HG03159 (cell line): ENCODE results near the gene TMX4.

Experiments used
- ATAC-seq: cut with Tn5 transposase; IDR thresholded peaks from one replicate; pipeline ENCODE4 v1.9.1; 2021; ENCODE audit warnings: mild to moderate bottlenecking, moderate library complexity; ENCODE audit not compliant: unreplicated experiment

TMX4 gene

DNA sequence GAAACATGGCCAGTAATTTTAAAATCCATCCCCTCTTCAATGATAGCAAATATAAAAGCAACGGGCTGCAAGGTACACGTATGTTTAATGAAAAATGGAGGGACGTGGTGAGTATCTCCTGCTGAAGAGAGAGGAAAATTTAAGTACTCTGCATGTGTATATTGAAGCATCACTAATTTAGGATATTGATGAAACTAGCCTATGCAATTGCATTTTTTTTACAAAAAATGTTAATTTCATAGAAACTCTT lies 362 bp upstream of the TMX4 start:
- ATAC-seq, result no peak

DNA sequence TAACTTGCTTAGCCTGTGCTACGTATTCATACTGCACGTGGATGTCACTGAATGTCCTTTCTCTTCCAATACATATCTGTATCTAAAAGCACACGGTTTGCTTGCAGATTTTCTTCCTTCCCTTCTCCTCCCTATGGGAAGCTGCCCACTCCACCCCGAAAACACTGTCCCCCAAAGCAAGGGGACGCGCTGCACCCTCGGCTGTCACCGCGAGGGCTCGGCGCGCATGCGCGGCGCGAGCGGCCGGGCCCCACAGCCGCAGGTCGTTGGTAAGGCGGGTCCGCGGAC lies 659 bp downstream of the TMX4 start:
- peak; percentile 54 for ATAC-seq

DNA sequence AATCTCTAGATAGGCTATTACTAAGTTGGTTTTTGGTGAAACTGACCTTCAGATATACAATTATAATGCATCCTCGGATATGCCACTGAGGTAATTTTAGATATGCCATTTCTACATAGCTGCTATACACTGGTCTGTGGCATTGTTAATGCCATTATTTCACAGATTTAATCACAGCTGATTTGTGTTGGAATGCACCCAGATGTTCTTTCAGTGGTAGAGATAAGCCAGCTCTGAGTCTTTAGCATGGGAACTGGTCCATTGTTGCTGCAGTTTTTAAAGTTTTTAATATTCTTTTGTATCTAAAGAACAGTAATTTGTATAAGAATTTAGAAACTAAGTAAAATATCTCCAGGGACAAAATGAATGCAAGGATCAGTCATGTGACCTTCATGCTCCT lies 6.8 kb downstream of the TMX4 start:
- no peak for ATAC-seq

DNA sequence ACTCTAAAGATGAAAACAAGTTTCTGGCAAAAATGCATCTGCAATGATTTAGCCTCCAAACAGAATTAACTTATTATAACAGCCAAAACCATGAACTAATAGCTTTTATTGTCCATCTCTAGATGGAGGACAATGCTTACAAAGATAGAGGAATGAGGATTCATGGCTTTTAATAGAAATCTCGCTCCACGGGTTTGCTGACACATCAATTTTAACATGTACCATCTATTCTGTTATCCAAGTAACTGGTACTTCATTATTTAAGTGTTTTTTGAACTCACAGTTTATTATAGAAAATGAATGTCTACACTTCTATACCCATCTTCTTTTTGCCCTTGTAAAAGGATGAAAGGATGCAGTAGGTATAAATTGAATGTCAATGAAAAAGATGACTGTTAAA lies 10.8 kb downstream of the TMX4 start:
- ATAC-seq, result no peak

DNA sequence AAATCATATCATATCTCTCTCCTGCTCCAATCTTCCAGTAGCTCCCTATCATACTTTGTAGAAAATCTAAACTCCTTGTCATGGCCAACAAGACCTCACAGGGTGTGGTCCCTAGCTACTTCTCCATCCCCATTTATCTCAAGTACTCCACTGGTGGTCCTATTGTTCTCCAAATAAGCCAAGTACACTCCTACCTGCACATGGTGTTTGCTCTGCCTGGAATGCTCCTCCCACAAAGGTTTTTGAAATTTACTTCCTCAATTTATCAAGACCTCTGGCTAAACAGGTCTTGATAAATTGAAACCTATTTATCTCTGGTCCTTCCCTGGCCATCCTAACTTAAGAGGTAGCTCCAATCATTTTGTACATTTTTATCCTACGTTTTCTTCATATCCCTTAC lies 12.1 kb downstream of the TMX4 start:
- no peak for ATAC-seq

DNA sequence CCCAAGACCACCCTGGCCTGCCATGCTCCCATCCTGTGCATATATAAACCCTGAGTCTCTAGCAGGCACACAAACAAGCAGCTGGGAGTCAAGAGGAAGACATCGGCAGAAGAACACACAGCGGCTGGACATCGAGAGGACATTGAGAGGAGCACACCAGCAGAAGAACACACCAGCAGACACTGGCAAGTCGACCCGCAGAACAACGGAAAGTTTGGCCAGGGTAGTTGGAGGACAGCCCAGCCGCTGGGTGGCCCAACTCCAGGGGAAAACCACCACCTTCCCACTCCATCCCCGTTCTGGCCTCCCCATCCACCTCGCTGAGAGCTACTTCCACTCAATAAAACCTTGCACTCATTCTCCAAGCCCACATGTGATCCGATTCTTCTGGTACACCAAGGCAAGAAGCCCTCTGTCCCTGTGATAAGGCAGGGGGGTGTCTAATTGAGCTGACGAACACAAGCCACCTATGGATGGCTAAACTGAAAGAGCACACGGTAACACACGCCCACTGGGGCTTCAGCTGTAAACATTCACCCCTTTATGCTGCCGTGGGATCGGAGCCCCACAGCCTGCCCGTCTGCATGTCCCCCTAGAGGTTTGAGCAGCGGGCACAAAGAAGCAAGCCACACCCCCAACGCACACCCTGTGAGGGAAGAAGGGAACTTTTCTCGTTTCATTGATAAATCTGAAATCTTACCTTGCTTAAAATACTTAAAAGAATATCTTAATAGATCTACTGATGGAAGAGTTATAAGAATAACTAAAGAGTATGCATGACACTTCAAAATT lies 13.8 kb downstream of the TMX4 start:
- ATAC-seq, result no peak

DNA sequence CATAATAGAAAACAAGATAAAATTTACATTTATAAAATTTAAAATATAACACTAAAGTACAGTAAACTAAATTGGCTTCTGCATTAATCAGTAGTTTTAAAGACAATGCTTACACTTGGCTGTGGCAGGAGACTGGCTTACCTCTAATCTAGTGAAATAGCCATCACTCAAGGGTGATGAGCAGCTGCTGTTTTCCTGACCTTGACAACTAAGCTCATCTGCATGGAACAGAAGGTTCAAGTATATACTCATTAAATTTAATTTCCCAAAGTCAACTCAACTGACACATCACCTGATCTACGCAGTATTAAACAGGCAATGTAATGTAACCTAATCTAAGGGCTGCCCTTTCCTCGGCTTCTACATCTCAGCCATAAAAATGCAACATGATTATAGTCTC lies 14.5 kb downstream of the TMX4 start:
- no peak for ATAC-seq

DNA sequence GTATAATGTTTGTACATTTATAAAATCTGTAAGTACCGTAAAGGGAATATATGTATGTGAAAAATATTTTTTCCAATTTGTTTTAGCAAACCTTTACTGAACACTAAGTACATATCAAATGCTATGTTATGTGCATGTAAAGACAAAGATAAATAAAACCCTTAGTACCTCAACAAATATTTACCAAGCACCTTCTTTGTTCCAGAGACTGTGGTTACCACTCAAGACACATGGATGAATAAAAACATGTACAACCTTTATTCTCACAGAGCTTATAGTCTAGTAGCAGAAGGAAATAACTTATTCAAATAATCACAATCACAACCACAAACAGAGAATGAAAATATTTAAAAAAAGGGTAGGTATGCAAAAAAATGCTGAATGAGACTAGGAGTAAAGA lies 17.5 kb downstream of the TMX4 start:
- ATAC-seq, result no peak

DNA sequence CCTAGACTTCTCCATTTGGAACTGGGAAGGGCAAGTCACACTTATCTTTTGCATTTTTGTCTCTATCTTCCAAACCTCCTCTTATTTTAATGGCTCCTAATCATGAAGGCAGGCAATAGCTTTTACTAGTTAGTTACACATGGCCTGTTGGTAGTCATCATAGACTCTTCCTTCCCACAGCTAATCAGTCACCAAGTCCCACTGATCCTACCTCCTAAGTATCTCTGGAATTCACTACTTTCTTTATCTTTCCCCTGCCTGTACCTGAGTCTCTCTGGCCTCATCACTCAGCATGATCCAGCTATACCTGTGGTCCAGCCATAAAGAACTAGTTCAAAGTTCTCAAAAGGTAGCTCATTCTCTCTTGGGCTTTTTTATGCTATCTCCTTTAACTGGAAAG lies 18.8 kb downstream of the TMX4 start:
- ATAC-seq, result no peak

DNA sequence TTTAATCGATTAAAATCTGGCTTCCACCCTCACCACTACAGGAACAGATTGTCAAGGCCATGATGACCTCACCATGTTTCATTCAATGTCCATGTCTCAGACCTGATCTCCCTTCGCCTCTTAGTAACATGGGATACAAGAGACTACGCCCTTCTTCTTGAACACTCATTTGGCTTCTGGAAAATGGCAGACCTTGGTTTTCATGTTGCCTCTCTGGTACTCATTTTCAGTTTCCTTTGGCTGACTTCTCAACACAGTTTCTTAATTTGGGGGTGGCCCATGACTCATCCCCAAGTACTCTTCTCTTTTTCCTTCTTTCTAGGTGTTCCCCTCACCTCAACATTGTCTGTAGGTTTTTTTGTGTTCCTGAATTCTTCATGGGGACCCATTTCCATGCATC lies 22.7 kb downstream of the TMX4 start:
- no peak for ATAC-seq

DNA sequence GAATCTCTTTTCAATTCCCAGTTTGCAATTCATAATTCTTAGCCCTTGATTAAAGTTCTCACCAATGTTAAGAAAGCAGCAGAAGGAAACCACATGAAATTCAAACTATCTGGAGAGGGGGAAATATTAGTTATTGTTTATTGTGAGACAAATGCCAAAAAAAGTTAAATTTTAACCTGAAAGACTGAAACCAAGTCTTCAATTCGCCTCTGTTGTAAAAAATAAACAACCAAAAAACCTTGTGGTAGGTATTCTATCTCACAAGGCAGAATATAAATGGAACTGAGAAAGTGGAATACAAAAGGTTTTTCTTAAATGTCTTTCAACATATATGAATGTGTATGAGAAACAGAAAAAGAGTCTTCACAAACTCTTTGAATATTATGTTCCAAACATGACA lies 24.8 kb downstream of the TMX4 start:
- ATAC-seq, result peak; percentile 53

DNA sequence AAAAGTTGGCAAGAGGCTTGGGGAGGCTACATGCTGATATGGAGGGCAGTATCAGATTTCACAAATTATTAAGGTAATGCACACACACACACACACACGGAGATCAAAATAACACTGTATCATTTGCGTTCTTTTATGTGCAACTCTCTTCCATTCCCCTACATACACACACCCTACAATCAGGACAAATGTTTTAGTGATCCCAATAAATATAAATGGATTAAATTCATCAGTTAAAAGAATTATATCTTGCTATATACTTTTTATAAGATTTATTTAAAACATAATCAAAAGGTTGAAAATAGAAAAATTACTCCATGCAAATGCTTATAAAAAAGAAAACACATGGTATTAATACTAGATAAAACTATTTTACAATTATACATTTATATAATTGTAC lies 25.9 kb downstream of the TMX4 start:
- ATAC-seq, result no peak

DNA sequence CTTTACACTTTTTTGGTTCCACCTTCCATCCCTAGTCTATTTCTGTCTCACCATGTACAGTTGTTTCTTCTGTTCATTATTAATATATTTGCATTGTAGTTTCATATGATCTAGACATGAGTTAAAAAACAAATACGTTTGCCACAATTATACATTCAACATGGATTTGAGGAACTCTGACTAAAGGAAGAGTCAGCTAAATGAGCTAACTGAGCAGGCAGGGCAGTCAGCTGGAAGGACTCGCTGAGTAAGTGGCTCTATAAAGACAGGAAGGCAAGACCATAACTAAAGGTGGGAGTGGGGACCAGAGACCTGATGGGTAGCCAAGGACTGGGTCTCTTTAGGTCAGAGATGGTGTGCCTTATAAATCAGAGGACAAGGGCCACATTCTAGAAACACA lies 26.3 kb downstream of the TMX4 start:
- ATAC-seq, result no peak

DNA sequence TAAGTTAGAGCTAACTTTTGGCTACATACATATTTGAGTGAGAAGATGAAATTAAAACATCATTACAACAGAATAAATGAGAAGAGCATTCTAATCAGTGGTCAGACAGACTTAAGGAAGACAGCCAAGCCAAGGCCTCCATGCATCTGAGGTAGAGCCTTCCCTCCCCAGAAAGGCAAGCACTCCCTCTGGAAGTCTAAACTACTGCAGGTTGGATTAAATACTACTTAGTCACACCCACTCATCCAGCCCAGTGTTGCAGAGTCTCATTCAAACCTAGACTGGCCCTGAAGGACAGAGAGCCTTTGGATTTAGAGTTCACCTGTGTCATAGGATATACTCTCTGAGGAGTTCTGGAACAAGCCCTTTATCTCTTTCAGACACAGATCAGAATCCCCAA lies 29.2 kb downstream of the TMX4 start:
- no peak for ATAC-seq

DNA sequence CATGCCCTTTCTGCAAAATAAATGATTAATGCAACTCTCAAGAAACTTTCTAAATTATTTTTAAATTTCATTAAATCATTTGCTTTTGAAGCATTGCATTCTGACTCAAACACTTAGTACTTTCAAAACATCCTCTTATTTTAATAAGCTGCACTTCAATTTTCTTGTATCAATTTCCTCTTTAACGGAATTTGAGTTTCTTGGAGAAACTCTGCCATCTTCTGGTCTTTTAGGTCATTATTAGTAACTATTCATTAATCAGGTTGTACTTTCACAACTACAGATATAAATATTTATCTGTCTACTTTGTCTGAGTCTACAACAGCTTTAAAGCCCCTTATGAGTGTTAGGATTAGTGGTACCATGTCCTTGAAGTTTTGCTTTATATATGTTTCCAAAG lies 30.2 kb downstream of the TMX4 start:
- no peak for ATAC-seq

DNA sequence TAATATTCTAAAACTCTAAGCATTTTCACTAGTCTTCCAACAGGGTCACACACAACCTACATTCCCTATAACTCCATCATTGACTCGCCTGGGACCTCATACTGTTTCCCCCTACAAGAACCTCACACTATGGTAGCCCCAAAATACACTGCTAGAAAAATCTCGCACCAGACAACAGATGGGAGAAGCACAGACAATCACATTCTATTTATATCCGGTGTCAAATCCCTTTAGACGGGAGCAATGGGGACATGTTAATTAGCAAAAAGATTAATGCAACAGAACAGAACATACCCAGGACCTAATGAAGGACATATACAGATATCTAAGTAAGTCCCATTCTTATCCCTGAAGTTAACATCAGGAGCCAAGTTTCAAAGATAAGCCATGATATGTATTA lies 33.6 kb downstream of the TMX4 start:
- no peak for ATAC-seq

DNA sequence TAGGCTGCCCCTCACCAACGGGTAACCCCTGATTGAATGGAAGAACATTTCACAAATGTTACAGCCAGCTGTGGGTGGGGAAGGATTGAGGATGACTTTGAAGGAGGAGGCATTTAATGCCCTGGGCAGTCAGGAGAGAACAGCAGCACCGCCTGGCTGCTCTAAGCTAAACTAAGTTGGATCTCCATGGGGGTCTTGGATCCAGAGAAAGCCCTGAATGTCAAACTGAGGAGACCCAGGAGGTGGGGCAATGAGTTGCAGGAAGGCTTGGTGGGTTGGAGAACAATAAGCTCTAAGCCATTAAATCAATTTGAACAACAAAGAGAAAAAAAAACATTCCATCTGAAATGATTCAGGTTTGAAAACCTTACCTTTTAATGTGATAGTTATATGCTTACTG lies 35.4 kb downstream of the TMX4 start:
- no peak for ATAC-seq

DNA sequence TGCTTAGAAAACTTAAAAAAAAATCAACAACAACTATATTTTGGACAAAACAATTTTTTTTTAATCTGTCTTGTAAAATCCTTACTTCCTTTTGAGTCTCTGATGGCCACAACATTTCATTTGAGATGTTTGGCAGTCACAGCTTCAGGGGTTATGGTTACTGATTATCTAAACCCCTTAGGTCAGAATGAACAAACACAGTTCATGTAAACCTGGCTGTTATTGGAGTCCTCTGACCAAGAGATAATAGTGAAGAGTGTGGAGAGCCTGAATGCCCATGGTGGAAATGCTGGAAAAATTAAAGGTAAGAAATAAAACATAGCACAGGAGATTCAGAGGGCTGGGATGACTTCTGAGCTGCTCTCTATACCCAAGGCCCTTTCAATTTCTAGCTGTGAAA lies 38.2 kb downstream of the TMX4 start:
- ATAC-seq, result no peak

DNA sequence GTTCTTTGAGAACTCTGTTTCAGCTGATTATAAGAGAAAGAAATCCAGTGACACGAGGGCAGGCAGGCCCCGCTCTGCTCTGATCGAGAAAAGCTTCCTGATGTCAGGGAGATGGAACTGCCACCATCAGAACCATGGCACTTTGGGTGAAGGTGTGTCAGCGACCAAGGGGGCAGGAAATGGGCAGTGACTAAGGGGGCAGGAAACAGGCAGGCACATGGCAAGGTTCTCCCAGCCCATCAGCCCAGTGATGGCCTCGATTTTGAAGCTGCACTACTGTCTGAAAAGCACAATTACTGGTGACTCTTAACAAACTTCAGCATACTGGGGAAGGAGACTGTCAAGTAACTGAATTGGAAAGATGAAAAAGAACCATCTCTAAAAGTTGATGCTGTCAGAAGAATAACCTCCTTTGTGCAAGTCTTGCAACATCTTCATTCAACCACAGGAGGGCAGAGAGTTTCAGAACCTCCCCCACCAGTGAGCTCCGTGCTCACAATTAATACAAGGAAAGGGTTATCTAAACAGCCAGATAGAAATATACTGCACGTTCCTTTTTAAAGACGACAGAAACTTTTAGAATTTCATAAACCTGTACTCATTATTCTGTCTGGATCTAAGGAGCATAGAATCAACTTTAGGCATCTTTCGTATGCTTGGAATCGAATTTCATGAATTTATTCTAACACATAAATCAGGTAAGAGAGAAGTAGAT lies 39.1 kb downstream of the TMX4 start:
- ATAC-seq, result peak; percentile 69

DNA sequence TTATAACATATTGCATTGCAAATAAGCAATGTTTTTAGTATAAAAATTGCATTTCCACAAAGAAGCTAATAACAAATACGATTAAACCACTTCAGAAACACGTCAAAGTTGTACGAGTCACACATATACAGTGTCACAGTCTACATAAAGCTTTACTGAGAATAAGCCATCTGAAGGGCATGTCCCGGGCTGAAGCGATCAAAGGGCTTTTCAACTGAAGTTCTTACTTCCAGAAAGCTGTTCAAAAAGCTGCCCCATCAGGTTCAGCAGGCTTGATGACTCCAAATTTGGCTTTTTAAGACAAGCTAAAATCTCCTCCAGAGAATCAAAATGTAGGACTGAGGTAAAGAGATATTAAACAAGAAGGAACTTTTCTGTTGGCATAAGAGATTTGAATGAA lies 41.9 kb downstream of the TMX4 start:
- no peak for ATAC-seq

DNA sequence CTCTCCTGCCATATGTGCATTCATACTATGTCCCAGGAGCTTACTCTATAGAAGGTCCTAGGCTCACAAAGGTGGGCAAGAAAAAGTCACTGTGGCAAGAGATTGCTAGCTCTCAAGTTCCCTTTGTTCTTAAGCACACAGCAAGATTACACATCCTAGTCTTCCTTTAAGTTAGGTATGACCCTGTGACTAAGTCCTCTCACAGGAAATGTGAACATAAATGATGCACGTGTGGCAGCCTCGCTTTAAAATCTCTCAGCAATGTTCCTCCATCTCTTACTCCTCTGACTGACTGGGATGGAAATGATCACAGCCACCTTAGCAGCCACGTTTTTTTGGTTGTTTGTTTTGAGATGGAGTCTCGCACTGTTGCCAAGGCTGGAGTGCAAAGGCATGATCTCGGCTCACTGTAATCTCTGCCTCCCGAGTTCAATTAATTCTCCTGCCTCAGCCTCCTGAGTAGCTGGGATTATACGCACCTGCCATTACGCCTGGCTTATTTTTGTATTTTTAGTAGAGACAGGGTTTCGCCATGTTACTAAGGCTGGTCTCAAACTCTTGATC lies 43.6 kb downstream of the TMX4 start:
- no peak for ATAC-seq

DNA sequence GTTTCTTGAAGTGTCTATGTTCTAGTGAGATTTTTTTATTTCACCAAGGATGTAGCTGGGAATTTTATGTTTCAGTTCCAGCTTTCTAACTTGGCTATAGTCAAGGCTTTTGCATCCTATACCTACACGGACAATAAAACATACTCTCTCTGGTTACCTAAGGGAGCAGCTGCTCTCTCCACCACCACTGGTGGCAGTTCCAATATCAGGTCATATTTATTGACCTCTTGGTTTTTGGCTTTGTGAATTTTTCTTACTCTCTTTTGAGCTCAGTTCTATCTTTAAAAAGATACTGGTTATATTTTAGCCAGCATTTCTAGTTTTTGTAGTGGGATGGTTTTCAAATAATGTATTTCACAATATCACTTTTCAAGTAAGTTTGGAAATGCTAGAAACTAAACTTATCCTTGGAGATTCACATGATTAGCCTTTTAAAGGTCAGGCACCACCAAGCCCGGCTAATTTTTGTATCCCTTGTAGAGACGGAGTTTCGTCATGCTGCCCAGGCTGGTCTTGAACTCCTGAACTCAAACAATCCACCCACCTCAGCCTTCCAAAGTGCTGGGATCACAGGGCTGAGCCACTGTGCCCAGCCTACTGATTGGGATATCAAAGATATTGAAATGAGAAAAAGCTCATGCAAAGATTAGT lies 44.7 kb downstream of the TMX4 start:
- ATAC-seq, result no peak
